Ascending aorta (tissue), 2 donors: ENCODE data around the gene TWSG1. TPM values are rescaled to one million over a fixed set of nuclear protein-coding genes. Genes with fewer than 3 reads are reported as not detected.

Experiments
- DNase-seq, 2 donors: peaks; one replicate each; pipeline ENCODE4 v3.0.0-alpha.2; 2019; ENCODE audit warnings: low spot score in 2 of 2
- H3K27ac ChIP-seq, 2 donors: fragments of 200-600 bp; sonication (generic); one replicate each; pipeline ENCODE4 v1.5.1; 2016 to 2017; ENCODE audit warnings: mild to moderate bottlenecking in 1 of 2
- H3K27me3 ChIP-seq: fragments of 200-600 bp; sonication (generic); one replicate; pipeline ENCODE4 v1.5.1; 2017
- H3K36me3 ChIP-seq, 2 donors: fragments of 200-600 bp; sonication (generic); one replicate each; pipeline ENCODE4 v1.5.1; 2016
- H3K4me1 ChIP-seq, 2 donors: fragments of 200-600 bp; sonication (generic); one replicate each; pipeline ENCODE4 v1.5.1; 2016 to 2017; ENCODE audit warnings: mild to moderate bottlenecking in 1 of 2
- H3K4me3 ChIP-seq, 2 donors: fragments of 200-600 bp; sonication (generic); one replicate each; pipeline ENCODE4 v1.5.1; 2016 to 2017; ENCODE audit warnings: mild to moderate bottlenecking in 1 of 2
- H3K9me3 ChIP-seq, 2 donors: fragments of 200-600 bp; sonication (generic); one replicate each; pipeline ENCODE4 v1.5.1; 2016
- intact Hi-C: fragments of 100-400 bp; cut with DNase I; formaldehyde crosslinking; loops from one replicate; pipeline ENCODE4 v1.15.1; 2023
- total RNA-seq: library from RNA; depleted of rRNA; stranded (reverse); fragments of >200 nt; gene quantifications from one replicate; pipeline ENCODE4 v1.1.0, GENCODE V29; 2016
- TF ChIP-seq, protein P1 (sequence below), 3 experiments: fragments of 200-600 bp in 2 of 3; fragments of 450-650 bp in 1 of 3; sonication (generic) in 2 of 3; IDR thresholded peaks; one replicate each; pipeline ENCODE4 v1.5.1; 2016 to 2019; ENCODE audit warnings: antibody characterized with exemption in 3 of 3, mild to moderate bottlenecking in 1 of 3, moderate library complexity in 1 of 3

Gene TWSG1
- total RNA-seq, 1 donor from 2014 or later, result 25.0 TPM

DNA sequence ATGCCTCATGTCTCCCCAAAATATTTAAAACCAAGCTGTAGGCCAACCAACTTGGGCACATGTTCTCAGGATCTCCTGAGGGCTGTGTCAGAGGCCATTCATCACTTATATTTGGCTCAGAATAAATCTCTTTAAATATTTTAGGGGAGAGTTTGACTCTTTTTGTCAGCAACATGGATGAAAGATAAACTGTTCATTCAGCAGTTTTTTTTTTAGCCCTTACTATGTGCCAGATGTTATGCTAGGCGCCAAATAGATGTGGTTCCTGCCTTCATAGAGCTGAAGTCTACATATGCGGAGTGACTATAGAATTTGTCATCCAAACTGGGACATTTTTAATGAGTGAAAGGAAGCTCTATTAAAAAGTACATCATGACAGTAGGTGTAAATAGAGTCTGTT lies 42.5 kb upstream of the TWSG1 start:
- Histone ChIP-seq H3K27me3 (no peaks in the 10 kb centered on the region), H3K4me1 (no peaks in the 10 kb centered on the region), H3K27ac (no peak overlapping the region), H3K9me3 (peaks cover 0 to 19% of the 10 kb centered on the region in 2 donors), H3K4me3 (no peak overlapping the region), H3K36me3 (no peaks in the 10 kb centered on the region)
- DNase-seq, result no peak
- TF ChIP-seq, protein P1, sequence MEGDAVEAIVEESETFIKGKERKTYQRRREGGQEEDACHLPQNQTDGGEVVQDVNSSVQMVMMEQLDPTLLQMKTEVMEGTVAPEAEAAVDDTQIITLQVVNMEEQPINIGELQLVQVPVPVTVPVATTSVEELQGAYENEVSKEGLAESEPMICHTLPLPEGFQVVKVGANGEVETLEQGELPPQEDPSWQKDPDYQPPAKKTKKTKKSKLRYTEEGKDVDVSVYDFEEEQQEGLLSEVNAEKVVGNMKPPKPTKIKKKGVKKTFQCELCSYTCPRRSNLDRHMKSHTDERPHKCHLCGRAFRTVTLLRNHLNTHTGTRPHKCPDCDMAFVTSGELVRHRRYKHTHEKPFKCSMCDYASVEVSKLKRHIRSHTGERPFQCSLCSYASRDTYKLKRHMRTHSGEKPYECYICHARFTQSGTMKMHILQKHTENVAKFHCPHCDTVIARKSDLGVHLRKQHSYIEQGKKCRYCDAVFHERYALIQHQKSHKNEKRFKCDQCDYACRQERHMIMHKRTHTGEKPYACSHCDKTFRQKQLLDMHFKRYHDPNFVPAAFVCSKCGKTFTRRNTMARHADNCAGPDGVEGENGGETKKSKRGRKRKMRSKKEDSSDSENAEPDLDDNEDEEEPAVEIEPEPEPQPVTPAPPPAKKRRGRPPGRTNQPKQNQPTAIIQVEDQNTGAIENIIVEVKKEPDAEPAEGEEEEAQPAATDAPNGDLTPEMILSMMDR (IDR thresholded peaks at IDR 0.05), result no peak
- intact Hi-C loops, result no loop called here

DNA sequence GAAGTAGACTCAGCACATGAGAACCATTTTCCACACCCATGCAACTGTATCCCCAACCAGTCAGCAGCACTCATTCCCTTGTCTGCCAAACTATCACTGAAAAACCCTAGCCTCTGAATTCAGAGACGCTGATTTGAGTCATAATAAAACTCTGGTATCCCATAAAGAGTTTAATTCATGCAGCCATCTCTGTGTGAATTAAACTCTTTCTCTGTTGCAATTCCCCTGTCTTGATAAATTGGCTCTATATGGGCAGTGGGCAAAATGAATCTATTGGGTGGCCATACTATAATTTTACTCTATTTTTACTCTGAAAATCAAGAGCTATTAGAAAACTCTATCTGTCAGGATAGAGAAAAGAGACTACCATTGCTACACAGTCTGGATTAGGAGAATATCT lies 40.6 kb upstream of the TWSG1 start:
- no peaks in the 10 kb centered on the region for H3K27me3 ChIP-seq
- H3K9me3 ChIP-seq, result peaks cover 0 to 19% of the 10 kb centered on the region in 2 donors
- H3K4me1 ChIP-seq, result no peaks in the 10 kb centered on the region
- DNase-seq, result no peak
- H3K4me3 ChIP-seq, result no peak overlapping the region
- no peaks in the 10 kb centered on the region for H3K36me3 ChIP-seq
- intact Hi-C loops, result no loop called here
- H3K27ac ChIP-seq, result no peak overlapping the region
- TF ChIP-seq, protein P1 (IDR thresholded peaks at IDR 0.05), result no peak

DNA sequence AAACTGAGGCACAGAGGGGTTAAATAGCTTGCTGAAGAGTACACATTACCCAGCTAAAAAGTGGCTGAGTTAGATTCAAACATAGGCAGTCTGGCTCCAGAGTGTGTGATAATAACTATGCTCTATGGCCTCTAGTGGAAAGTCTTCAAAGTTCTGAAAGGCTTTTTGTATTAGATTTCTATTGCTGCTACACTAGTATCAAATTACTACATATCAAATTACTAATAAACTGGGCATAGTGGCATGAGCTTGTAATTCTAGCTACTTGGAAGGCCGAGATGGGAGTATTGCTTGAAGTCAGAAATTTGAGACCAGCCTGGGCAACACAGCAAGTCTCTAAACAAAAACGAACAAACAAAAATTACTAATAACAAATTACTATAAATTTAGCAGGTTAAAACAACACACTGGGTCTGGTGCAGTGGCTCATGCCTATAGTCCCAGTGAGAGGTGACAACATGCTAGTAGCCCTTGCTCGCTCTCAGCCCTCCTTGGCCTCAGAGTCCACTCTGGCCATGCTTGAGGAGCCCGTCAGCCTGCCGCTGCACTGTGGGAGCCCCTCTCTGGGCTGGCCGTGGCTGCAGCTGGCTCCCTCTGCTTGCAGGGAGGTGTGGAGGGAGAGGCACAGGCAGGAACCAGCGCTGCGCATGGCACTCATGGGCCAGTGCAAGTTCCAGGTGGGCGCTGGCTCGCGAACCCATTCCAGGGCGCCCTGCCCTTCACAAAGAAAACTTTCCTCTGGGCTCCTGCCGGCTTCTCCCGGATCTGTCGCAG lies 38.2 kb upstream of the TWSG1 start:
- Histone ChIP-seq H3K9me3 (peaks cover 0 to 19% of the 10 kb centered on the region in 2 donors), H3K4me1 (no peaks in the 10 kb centered on the region), H3K4me3 (no peak overlapping the region), H3K36me3 (no peaks in the 10 kb centered on the region), H3K27ac (no peak overlapping the region), H3K27me3 (no peaks in the 10 kb centered on the region)
- DNase-seq, result no peak
- intact Hi-C loops, result no loop called here
- TF ChIP-seq, protein P1 (IDR thresholded peaks at IDR 0.05), result no peak

DNA sequence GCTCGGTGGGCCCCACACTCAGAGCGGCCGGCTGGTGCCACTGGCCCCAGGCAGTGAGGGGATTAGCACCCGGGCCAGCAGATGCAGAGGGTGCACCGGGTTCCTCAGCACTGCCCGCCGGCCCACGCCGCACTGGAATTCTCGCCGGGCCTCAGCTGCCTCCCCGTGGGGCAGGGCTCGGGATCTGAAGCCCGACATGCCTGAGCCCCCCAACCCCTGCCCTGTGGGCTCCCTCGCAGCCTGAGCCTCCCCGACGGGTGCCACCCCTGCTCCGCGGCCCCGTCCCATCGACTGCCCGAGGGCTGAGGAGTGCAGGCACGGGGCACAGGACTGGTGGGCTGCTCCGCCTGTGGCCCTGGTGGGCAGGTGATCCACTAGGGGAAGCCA lies 37.6 kb upstream of the TWSG1 start:
- no peak for DNase-seq
- H3K4me1 ChIP-seq, result no peaks in the 10 kb centered on the region
- TF ChIP-seq, protein P1 (IDR thresholded peaks at IDR 0.05), result no peak
- no peak overlapping the region for H3K4me3 ChIP-seq
- intact Hi-C loops, result no loop called here
- no peak overlapping the region for H3K27ac ChIP-seq
- peaks cover 0 to 19% of the 10 kb centered on the region in 2 donors for H3K9me3 ChIP-seq
- no peaks in the 10 kb centered on the region for H3K36me3 ChIP-seq
- H3K27me3 ChIP-seq, result no peaks in the 10 kb centered on the region

DNA sequence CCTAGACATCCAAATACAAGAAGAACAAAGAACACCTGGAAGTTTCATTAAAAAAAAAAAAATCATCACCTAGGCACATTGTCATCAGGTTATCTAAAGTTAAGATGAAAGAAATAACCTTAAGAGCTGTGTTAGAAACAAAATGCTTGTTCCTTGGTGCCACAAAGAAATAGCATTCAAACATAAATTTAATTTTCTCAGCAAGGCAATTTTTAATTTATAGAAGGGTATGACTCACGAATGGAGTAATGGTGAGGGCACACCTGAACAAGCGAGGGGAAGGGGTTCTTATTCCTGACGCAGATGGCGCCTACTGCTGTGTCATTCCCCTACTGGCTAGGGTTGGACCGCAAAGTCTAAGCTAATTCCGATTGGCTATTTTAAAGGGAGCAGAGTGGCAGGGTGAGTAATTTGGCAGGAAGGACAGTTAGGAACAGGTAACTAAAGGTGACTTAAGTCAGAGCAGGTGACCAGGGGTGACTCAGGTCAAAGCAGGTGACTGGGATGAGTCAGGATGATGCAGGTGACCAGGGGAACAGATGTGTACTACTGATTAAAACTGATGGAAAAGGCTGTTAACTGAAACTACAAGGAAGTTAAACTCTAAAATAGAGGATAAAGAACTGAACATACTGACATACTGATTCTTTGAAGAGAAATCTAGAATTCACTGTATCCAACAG lies 30.0 kb upstream of the TWSG1 start:
- Histone ChIP-seq H3K4me1 (no peaks in the 10 kb centered on the region), H3K27ac (no peak overlapping the region), H3K9me3 (peaks cover 0 to 11% of the 10 kb centered on the region in 2 donors), H3K4me3 (no peak overlapping the region), H3K36me3 (no peaks in the 10 kb centered on the region), H3K27me3 (no peaks in the 10 kb centered on the region)
- intact Hi-C loops, result no loop called here
- no peak for DNase-seq
- TF ChIP-seq, protein P1 (IDR thresholded peaks at IDR 0.05), result no peak
